K562 (cell line): ENCODE data around the gene LPCAT1. TPM values are rescaled to one million over a fixed set of nuclear protein-coding genes. Genes with fewer than 3 reads are reported as not detected.

ENCODE experiments used
- ARID2 ChIP-seq: fragments of 450-650 bp; IDR thresholded peaks from 2 replicates; pipeline ENCODE4 v1.6.1; 2017; ENCODE audit warnings: antibody characterized with exemption, mild to moderate bottlenecking
- CREB1 ChIP-seq, 2 experiments: sonication (generic) in 1 of 2; formaldehyde crosslinking in 1 of 2; IDR thresholded peaks; 2 replicates each; pipeline versions ENCODE4 v1.6.1 to v1.8.0; 2012 to 2022; ENCODE audit warnings: inconsistent platforms in 1 of 2, mild to moderate bottlenecking in 1 of 2, missing genetic modification reagents in 1 of 2, moderate library complexity in 1 of 2
- E4F1 ChIP-seq: fragments of 250-450 bp; sonication (Bioruptor Pico); IDR thresholded peaks from 2 replicates; pipeline ENCODE4 v1.5.0; 2021; ENCODE audit warnings: mild to moderate bottlenecking, borderline replicate concordance
- ELF2 ChIP-seq: fragments of 250-450 bp; sonication (Bioruptor Pico); IDR thresholded peaks from 2 replicates; pipeline ENCODE4 v1.5.0; 2021; ENCODE audit warnings: mild to moderate bottlenecking
- FOXK2 ChIP-seq, 2 experiments: fragments of 450-650 bp; IDR thresholded peaks in 1 of 2; conservative IDR thresholded peaks in 1 of 2; 2 replicates each; pipeline ENCODE4 v1.6.1; 2016; ENCODE audit warnings: low read depth in 2 of 2, mild to moderate bottlenecking in 1 of 2
- GATA2 ChIP-seq: sonication (generic); formaldehyde crosslinking; IDR thresholded peaks from 2 replicates; pipeline ENCODE4 v1.4.0; 2020; ENCODE audit warnings: mild to moderate bottlenecking, missing genetic modification reagents
- HNRNPL ChIP-seq: fragments of 200-400 bp; formaldehyde crosslinking; IDR thresholded peaks from 2 replicates; pipeline ENCODE4 v1.6.1; 2017; ENCODE audit warnings: low read depth, mild to moderate bottlenecking, low read length
- KDM4B ChIP-seq, 2 experiments: fragments of 450-650 bp in 1 of 2; sonication (generic) in 1 of 2; IDR thresholded peaks; 2 replicates each; pipeline ENCODE4 v1.6.1; 2016 to 2017; ENCODE audit warnings: borderline replicate concordance in 2 of 2, antibody characterized with exemption in 1 of 2, low read depth in 1 of 2, mild to moderate bottlenecking in 1 of 2
- MEF2A ChIP-seq: IDR thresholded peaks from 2 replicates; pipeline ENCODE4 v1.6.1; 2011; ENCODE audit warnings: low read depth, mild to moderate bottlenecking, low read length, moderate library complexity; ENCODE audit not compliant: control insufficient read depth
- MXD1 ChIP-seq: fragments of 250-450 bp; sonication (Bioruptor Pico); IDR thresholded peaks from 2 replicates; pipeline ENCODE4 v1.8.0; 2021; ENCODE audit warnings: borderline replicate concordance, mild to moderate bottlenecking, moderate library complexity; ENCODE audit not compliant: poor library complexity, severe bottlenecking
- NCOA2 ChIP-seq, 2 experiments: fragments of 450-650 bp; IDR thresholded peaks; 2 replicates each; pipeline ENCODE4 v1.6.1; 2018; ENCODE audit warnings: mild to moderate bottlenecking in 2 of 2, moderate library complexity in 1 of 2; ENCODE audit not compliant: partially characterized antibody in 2 of 2
- PBX2 ChIP-seq, 2 experiments: IDR thresholded peaks in 1 of 2; conservative IDR thresholded peaks in 1 of 2; 2 replicates each; pipeline ENCODE4 v1.6.1; 2016; ENCODE audit warnings: low read depth in 2 of 2, mild to moderate bottlenecking in 1 of 2, missing compliant biosample characterization in 1 of 2, missing genetic modification characterization in 1 of 2, moderate library complexity in 1 of 2
- PHTF2 ChIP-seq: fragments of 250-450 bp; sonication (Bioruptor Pico); IDR thresholded peaks from 2 replicates; pipeline ENCODE4 v1.5.0; 2021; ENCODE audit warnings: mild to moderate bottlenecking
- RFX1 ChIP-seq: fragments of 450-650 bp; IDR thresholded peaks from 2 replicates; pipeline ENCODE4 v1.6.1; 2016; ENCODE audit warnings: mild to moderate bottlenecking, moderate library complexity
- SIX5 ChIP-seq, 2 experiments: IDR thresholded peaks; 2 replicates each; pipeline ENCODE4 v1.6.1; 2011; ENCODE audit warnings: low read length in 2 of 2, borderline replicate concordance in 1 of 2, low read depth in 1 of 2, mild to moderate bottlenecking in 1 of 2, moderate library complexity in 1 of 2; ENCODE audit not compliant: insufficient read depth in 1 of 2
- ZNF174 ChIP-seq: fragments of 250-450 bp; sonication (Bioruptor Pico); IDR thresholded peaks from 2 replicates; pipeline ENCODE4 v1.4.0; 2020; ENCODE audit warnings: mild to moderate bottlenecking
- ZNF282 ChIP-seq: sonication (generic); formaldehyde crosslinking; IDR thresholded peaks from 2 replicates; pipeline ENCODE4 v1.8.1; 2023; ENCODE audit warnings: missing genetic modification reagents
- ZNF696 ChIP-seq: fragments of 250-450 bp; sonication (Bioruptor Pico); conservative IDR thresholded peaks from 2 replicates; pipeline ENCODE4 v1.4.0; 2020; ENCODE audit warnings: mild to moderate bottlenecking, moderate library complexity
- polyA plus RNA-seq, 8 experiments: library from polyadenylated mRNA; depleted of rRNA in 4 of 8; stranded (reverse) in 5 of 8; unstranded in 3 of 8; fragments of >200 nt; fragmentation: Nextera tagmentation in 2 of 8; fragmentation: Illumina TruSeq in 1 of 8; extraction: Ambion mirVana in 2 of 8; extraction: Trizol in 1 of 8; gene quantifications; 2 replicates each; pipeline versions ENCODE4 v1.2.1 to v1.2.3, GENCODE V29; 2011 to 2014; ENCODE audit warnings: inconsistent platforms in 1 of 8, missing spikeins in 1 of 8
- total RNA-seq, 7 experiments: library from RNA; depleted of rRNA in 6 of 7; stranded (reverse); fragments of >200 nt in 6 of 7; fragmentation: Illumina TruSeq in 2 of 7; extraction: Trizol in 2 of 7; gene quantifications; 2 replicates each; pipeline versions ENCODE4 v1.2.1 to v1.2.3, GENCODE V29; 2011 to 2021; ENCODE audit warnings: low replicate concordance in 1 of 7
- TF ChIP-seq, protein P1 (sequence below): sonication (generic); formaldehyde crosslinking; IDR thresholded peaks from 2 replicates; pipeline ENCODE4 v1.8.1; 2023; ENCODE audit warnings: mild to moderate bottlenecking, missing genetic modification reagents

LPCAT1 gene
- total and polyA plus RNA-seq, 9 of the 15 experiments (the other 6 are each of a cell fraction or from before 2014, with no cell fraction given): 0.14 to 18.4 (median 13.9) TPM

GRCh38 chr5:1479581-1480188 is 44.1 kb downstream of the LPCAT1 start (continued):
- TF ChIP-seq MEF2A (no peak), FOXK2 (conservative IDR thresholded peaks at IDR 0.05 in 1 of 2, IDR thresholded peaks at IDR 0.05 in 1 of 2; ENCODE audit: low read depth in 2 of 2) (no peak), E4F1 (CRISPR knock-in tag) (no peak), PBX2 (CRISPR knock-in tag; IDR thresholded peaks at IDR 0.05; ENCODE audit: low read depth) (no peak), PBX2 (tag; conservative IDR thresholded peaks at IDR 0.05; ENCODE audit: low read depth) (peak; percentile 48; the same call in 1 of the 2 replicates), CREB1 (IDR thresholded peaks at IDR 0.05) (no peak), CREB1 (CRISPR knock-in tag; IDR thresholded peaks at IDR 0.05) (no peak), HNRNPL (no peak), SIX5 (IDR thresholded peaks at IDR 0.05; ENCODE audit: borderline replicate concordance in 1 of 2, insufficient read depth in 1 of 2, low read depth in 1 of 2, low read length in 2 of 2) (no peak), ELF2 (no peak), GATA2 (CRISPR knock-in tag) (no peak), NCOA2 (IDR thresholded peaks at IDR 0.05; ENCODE audit: partially characterized antibody in 2 of 2) (no peak), ZNF696 (no peak), RFX1 (no peak), KDM4B (IDR thresholded peaks at IDR 0.05; ENCODE audit: borderline replicate concordance in 2 of 2, low read depth in 1 of 2) (no peak), ARID2 (peak; percentile 76; the same call in 1 of the 2 replicates), PHTF2 (CRISPR knock-in tag) (no peak), MXD1 (CRISPR knock-in tag) (no peak), ZNF174 (CRISPR knock-in tag) (no peak), ZNF282 (no peak)
- TF ChIP-seq, protein P1, sequence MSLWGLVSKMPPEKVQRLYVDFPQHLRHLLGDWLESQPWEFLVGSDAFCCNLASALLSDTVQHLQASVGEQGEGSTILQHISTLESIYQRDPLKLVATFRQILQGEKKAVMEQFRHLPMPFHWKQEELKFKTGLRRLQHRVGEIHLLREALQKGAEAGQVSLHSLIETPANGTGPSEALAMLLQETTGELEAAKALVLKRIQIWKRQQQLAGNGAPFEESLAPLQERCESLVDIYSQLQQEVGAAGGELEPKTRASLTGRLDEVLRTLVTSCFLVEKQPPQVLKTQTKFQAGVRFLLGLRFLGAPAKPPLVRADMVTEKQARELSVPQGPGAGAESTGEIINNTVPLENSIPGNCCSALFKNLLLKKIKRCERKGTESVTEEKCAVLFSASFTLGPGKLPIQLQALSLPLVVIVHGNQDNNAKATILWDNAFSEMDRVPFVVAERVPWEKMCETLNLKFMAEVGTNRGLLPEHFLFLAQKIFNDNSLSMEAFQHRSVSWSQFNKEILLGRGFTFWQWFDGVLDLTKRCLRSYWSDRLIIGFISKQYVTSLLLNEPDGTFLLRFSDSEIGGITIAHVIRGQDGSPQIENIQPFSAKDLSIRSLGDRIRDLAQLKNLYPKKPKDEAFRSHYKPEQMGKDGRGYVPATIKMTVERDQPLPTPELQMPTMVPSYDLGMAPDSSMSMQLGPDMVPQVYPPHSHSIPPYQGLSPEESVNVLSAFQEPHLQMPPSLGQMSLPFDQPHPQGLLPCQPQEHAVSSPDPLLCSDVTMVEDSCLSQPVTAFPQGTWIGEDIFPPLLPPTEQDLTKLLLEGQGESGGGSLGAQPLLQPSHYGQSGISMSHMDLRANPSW (CRISPR knock-in tag): no peak
